ENCODE results near the gene ZBP1. TPM values are rescaled to one million over a fixed set of nuclear protein-coding genes. Genes with fewer than 3 reads are reported as not detected.

The ZBP1 gene
- total and polyA plus RNA-seq, 7 donors = 0.36 to 17.2 (median 1.2) TPM; not detected in 2

DNA sequence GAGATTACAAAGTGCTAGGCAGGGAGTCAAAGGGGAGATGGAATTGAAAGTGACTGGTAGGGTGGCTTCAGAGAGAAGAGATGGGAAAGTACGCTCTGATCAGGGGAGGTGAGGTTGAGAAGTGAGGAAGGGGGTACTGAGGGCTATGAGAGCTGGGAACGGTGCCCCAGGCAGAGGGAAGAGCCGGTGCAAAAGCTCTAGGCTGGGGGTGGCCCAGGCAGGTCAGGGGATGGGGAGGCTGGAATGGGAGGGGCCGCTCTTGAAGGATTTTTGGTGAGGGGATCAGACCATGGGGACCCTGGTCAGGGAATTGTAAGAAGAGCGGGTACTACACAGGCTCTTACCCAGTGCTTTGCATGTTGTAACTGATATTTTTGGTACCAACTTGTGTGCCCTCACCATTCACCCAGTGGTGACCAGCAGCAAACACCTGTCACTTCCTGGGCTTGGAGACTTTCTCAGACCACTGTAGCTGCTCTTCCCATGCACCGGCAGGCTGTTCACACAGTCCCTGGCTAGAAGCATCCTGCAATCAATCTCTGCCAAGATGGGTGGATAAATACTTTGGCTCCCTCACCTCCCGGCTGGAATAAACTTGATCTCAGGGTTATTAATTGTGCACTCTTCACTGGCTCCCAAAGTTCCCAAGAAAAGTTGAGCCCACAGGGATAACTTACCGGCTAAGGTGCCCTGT lies 35.3 kb downstream of the ZBP1 start:
- no peaks in the 10 kb centered on the region for H3K36me3 ChIP-seq
- no peak for DNase-seq
- intact Hi-C loops (cut with DNase I) = loop anchor here (5.0 kb wide), 1 partner anchor 198 kb away; no protein-coding TSS in a partner anchor
- H3K27ac ChIP-seq = no peak overlapping the region
- TF ChIP-seq EP300 (IDR thresholded peaks at IDR 0.05) = no peak
- TF ChIP-seq POLR2AphosphoS5 (IDR thresholded peaks at IDR 0.05) = no peak
- WGBS, 2 donors = 84 to 85% methylated on average over 8 of the region's 8 CpGs
- no peaks in the 10 kb centered on the region for H3K27me3 ChIP-seq
- H3K9me3 ChIP-seq = no peaks in the 10 kb centered on the region
- H3K4me3 ChIP-seq = no peak overlapping the region
- peaks cover 0 to 61% (median 46%) of the 10 kb centered on the region in 4 donors for H3K4me1 ChIP-seq

GRCh38 chr20:57583289-57584257 lies 36.7 kb downstream of the ZBP1 start:
- Histone ChIP-seq H3K4me1 (peaks cover 0 to 66% (median 50%) of the 10 kb centered on the region in 4 donors), H3K27me3 (no peaks in the 10 kb centered on the region)
- WGBS, 2 donors = 87 to 92% methylated on average over 18 of the region's 18 CpGs

GRCh38 chr20:57582432-57583288 lies 37.6 kb downstream of the ZBP1 start:
- Histone ChIP-seq H3K4me3 (peak overlapping the region in 3 of 4 donors; percentile 9 to 21 (median 15)), H3K4me1 (peaks cover 0 to 66% (median 50%) of the 10 kb centered on the region in 4 donors), H3K27me3 (no peaks in the 10 kb centered on the region), H3K36me3 (no peaks in the 10 kb centered on the region), H3K9me3 (no peaks in the 10 kb centered on the region), H3K27ac (peak overlapping the region; percentile 67 to 79 (median 72))
- 53 to 79% methylated on average over 21 of the region's 21 CpGs for WGBS, 2 donors
- peak; percentile 37 to 77 (median 56) for TF ChIP-seq POLR2AphosphoS5 (IDR thresholded peaks at IDR 0.05)
- TF ChIP-seq, protein P1, sequence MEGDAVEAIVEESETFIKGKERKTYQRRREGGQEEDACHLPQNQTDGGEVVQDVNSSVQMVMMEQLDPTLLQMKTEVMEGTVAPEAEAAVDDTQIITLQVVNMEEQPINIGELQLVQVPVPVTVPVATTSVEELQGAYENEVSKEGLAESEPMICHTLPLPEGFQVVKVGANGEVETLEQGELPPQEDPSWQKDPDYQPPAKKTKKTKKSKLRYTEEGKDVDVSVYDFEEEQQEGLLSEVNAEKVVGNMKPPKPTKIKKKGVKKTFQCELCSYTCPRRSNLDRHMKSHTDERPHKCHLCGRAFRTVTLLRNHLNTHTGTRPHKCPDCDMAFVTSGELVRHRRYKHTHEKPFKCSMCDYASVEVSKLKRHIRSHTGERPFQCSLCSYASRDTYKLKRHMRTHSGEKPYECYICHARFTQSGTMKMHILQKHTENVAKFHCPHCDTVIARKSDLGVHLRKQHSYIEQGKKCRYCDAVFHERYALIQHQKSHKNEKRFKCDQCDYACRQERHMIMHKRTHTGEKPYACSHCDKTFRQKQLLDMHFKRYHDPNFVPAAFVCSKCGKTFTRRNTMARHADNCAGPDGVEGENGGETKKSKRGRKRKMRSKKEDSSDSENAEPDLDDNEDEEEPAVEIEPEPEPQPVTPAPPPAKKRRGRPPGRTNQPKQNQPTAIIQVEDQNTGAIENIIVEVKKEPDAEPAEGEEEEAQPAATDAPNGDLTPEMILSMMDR (IDR thresholded peaks at IDR 0.05) = peak in 2 of 4 experiments; percentile 24 to 38
- peak in 3 of 4 donors; percentile 34 to 75 (median 75) for TF ChIP-seq EP300 (IDR thresholded peaks at IDR 0.05)
- no peak for TF ChIP-seq POLR2A (IDR thresholded peaks at IDR 0.05)
- intact Hi-C loops (cut with DNase I) = loop anchor here (5.0 kb wide), 1 partner anchor 195 kb away; no protein-coding TSS in a partner anchor
- peak; percentile 93 for DNase-seq

More at GRCh38 chr20:57583289-57584257, 36.7 kb downstream of the ZBP1 start:
- intact Hi-C loops (cut with DNase I) = loop anchor here (5.0 kb wide), 1 partner anchor 196 kb away; no protein-coding TSS in a partner anchor
- H3K4me3 ChIP-seq = no peak overlapping the region
- no peak for DNase-seq
- H3K27ac ChIP-seq = peak overlapping the region; percentile 67 to 79 (median 72)
- H3K9me3 ChIP-seq = no peaks in the 10 kb centered on the region
- TF ChIP-seq, protein P1 (IDR thresholded peaks at IDR 0.05) = peak in 1 of 4 experiments; percentile 4
- TF ChIP-seq POLR2AphosphoS5 (IDR thresholded peaks at IDR 0.05) (no peak), POLR2A (IDR thresholded peaks at IDR 0.05) (no peak)
- H3K36me3 ChIP-seq = no peaks in the 10 kb centered on the region

GRCh38 chr20:57582029-57582378 lies 38.2 kb downstream of the ZBP1 start:
- Histone ChIP-seq H3K36me3 (no peaks in the 10 kb centered on the region), H3K27ac (peak overlapping the region; percentile 67 to 79 (median 72)), H3K9me3 (no peaks in the 10 kb centered on the region), H3K27me3 (no peaks in the 10 kb centered on the region), H3K4me1 (peaks cover 0 to 66% (median 50%) of the 10 kb centered on the region in 4 donors), H3K4me3 (no peak overlapping the region)
- no peak for TF ChIP-seq POLR2AphosphoS5 (IDR thresholded peaks at IDR 0.05)
- TF ChIP-seq, protein P1 (IDR thresholded peaks at IDR 0.05) = no peak
- TF ChIP-seq POLR2A (IDR thresholded peaks at IDR 0.05) = no peak
- no peak for TF ChIP-seq EP300 (IDR thresholded peaks at IDR 0.05)
- intact Hi-C loops (cut with DNase I) = loop anchor here (5.0 kb wide), 1 partner anchor 195 kb away; no protein-coding TSS in a partner anchor
- DNase-seq = peak; percentile 62
- WGBS, 2 donors = 74 to 89% methylated on average over 5 of the region's 5 CpGs
